HFFc6 (cell line): ENCODE data around the gene CACNA1C. TPM values are rescaled to one million over a fixed set of nuclear protein-coding genes. Genes with fewer than 3 reads are reported as not detected.

Experiments
- DNase-seq: peaks from one replicate; pipeline ENCODE4 v3.0.0-alpha.2; 2018
- H3K27ac Mint-ChIP-seq: 2 replicates; pipeline ENCODE4 v1.8.0; 2020; ENCODE audit warnings: mild to moderate bottlenecking, mixed read lengths
- H3K27me3 Mint-ChIP-seq: 2 replicates; pipeline ENCODE4 v1.8.0; 2021; ENCODE audit warnings: mild to moderate bottlenecking, moderate library complexity, mixed read lengths; ENCODE audit not compliant: insufficient read depth
- H3K36me3 Mint-ChIP-seq: 2 replicates; pipeline ENCODE4 v1.8.0; 2021; ENCODE audit warnings: low read depth, mixed read lengths
- H3K4me1 Mint-ChIP-seq: 2 replicates; pipeline ENCODE4 v1.8.0; 2020; ENCODE audit warnings: low read depth, mixed read lengths
- H3K4me3 Mint-ChIP-seq: 2 replicates; pipeline ENCODE4 v1.8.0; 2020; ENCODE audit warnings: mild to moderate bottlenecking, moderate library complexity, mixed read lengths
- H3K9me3 Mint-ChIP-seq: 2 replicates; pipeline ENCODE4 v1.8.0; 2020; ENCODE audit warnings: mild to moderate bottlenecking, mixed read lengths
- total RNA-seq, 6 experiments: library from RNA; stranded (reverse); fragmentation: NEBNext Ultra II Directional; extraction: Animal tissue kit (Norgen Biotek cat#: 25700); gene quantifications; 2 replicates in 1 of 6; 3 replicates in 5 of 6; pipeline ENCODE4 v1.2.3, GENCODE V29; 2021
- TF ChIP-seq, protein P1 (sequence below): fragments of 200-600 bp; sonication (generic); IDR thresholded peaks from 2 replicates; pipeline ENCODE4 v1.5.0; 2021; ENCODE audit warnings: antibody characterized with exemption, mild to moderate bottlenecking

CACNA1C gene
- total RNA-seq, 6 experiments from 2014 or later, result 6.7 to 11.5 (median 10.6) TPM

DNA sequence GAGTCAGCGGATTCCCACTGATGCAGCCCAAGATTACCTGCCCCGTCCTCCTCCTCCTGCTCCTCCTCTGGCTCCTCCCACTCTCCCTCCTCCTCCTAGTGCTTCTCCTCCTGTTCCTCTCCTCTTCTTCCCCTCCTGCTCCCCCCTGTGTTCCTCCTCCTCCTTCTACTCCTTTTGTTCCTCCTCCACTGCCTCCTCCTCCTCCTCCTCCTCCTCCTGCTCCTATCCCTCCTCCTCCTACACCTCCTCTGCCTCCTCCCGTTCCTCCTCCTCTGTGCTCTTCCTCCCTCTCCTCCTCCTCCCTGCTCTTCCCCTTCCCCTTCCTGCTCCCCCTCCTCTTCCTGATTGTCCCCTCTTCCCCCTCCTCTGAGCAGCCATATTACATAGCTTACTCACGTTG lies 141.3 kb downstream of the CACNA1C start:
- TF ChIP-seq, protein P1, sequence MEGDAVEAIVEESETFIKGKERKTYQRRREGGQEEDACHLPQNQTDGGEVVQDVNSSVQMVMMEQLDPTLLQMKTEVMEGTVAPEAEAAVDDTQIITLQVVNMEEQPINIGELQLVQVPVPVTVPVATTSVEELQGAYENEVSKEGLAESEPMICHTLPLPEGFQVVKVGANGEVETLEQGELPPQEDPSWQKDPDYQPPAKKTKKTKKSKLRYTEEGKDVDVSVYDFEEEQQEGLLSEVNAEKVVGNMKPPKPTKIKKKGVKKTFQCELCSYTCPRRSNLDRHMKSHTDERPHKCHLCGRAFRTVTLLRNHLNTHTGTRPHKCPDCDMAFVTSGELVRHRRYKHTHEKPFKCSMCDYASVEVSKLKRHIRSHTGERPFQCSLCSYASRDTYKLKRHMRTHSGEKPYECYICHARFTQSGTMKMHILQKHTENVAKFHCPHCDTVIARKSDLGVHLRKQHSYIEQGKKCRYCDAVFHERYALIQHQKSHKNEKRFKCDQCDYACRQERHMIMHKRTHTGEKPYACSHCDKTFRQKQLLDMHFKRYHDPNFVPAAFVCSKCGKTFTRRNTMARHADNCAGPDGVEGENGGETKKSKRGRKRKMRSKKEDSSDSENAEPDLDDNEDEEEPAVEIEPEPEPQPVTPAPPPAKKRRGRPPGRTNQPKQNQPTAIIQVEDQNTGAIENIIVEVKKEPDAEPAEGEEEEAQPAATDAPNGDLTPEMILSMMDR, result no peak
- H3K9me3 Mint-ChIP-seq, result no peaks in the 10 kb centered on the region
- peaks cover 4% of the 10 kb centered on the region for H3K27me3 Mint-ChIP-seq
- H3K4me3 Mint-ChIP-seq, result no peak overlapping the region
- H3K4me1 Mint-ChIP-seq, result peaks cover 29% of the 10 kb centered on the region
- no peak for DNase-seq
- no peak overlapping the region; the same call in 1 of the 2 replicates for H3K27ac Mint-ChIP-seq
- H3K36me3 Mint-ChIP-seq, result peaks cover 11% of the 10 kb centered on the region

DNA sequence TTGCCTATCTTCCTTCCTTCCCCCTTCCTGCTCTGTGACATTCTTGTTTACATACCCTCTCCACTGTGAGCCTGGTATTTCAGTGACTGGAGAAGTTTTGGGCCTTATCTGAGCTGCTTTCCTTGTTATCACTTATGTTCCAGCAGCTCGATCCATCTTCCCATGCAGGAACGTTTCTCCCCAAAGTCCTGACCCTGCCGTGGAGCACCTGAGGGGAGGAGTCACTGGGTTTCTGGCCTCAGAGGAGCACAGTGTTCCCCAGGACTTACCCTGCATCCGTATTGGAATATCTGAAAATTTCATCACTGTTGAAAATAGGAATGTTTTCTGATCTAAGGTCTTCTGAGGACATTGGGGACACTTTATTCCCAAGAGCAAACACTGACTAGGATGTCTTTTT lies 141.8 kb downstream of the CACNA1C start:
- Mint-ChIP-seq H3K36me3 (peaks cover 11% of the 10 kb centered on the region), H3K27ac (peak overlapping the region; percentile 19; the same call in 1 of the 2 replicates), H3K9me3 (no peaks in the 10 kb centered on the region), H3K4me3 (no peak overlapping the region), H3K27me3 (peaks cover 5% of the 10 kb centered on the region), H3K4me1 (peaks cover 32% of the 10 kb centered on the region)
- DNase-seq, result no peak
- TF ChIP-seq, protein P1, result no peak

DNA sequence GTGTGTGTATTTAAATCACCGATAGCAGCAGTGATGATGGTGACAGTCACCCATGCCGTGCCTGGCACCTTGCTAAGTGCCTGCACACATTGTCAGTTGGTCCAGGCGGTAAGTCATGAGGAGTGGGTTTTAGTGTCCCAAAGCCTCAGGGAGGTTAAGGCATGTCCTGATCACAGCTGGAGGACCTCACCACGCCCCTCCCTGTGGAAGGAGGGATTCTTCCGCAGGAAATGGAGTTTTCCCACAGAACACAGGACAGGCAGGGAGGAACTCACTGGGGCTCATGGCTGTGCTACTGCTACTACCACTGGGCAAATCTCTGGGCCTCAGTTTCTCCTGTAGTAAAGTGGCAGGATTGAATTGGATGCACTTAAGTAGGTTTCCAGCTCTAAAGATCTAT lies 142.3 kb downstream of the CACNA1C start:
- TF ChIP-seq, protein P1, result no peak
- peaks cover 5% of the 10 kb centered on the region for H3K27me3 Mint-ChIP-seq
- no peaks in the 10 kb centered on the region for H3K9me3 Mint-ChIP-seq
- peaks cover 11% of the 10 kb centered on the region for H3K36me3 Mint-ChIP-seq
- H3K4me3 Mint-ChIP-seq, result no peak overlapping the region
- no peak for DNase-seq
- no peak overlapping the region for H3K27ac Mint-ChIP-seq
- peaks cover 32% of the 10 kb centered on the region for H3K4me1 Mint-ChIP-seq

DNA sequence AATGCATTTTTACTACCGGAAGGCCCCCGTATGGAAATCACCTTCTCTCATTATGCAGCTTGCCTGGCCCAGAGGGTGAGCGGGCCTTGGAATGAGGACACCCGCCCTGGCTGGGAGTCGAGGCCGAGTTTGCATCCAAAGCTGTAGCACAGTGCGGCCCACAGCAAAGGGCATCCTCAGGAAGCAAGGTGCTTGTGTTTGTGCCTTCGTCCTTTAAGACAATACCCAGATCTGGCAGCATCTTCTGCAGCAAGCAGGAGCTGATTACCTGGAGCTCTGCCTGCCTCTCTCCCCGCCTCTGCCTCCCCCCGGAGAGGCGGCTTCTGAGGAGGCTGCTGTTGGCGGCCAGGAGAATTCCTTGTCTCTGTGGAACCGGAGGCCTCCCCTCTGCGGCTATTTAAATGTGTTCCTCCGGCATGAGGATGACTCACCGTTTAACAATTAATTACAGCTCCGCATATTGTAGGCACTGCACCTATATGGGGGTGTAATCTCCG lies 145.3 kb downstream of the CACNA1C start:
- Mint-ChIP-seq H3K4me3 (peak overlapping the region; percentile 54), H3K27me3 (peaks cover 5% of the 10 kb centered on the region), H3K27ac (peak overlapping the region; percentile 7), H3K4me1 (peaks cover 32% of the 10 kb centered on the region), H3K36me3 (peaks cover 6% of the 10 kb centered on the region; the same call in 1 of the 2 replicates), H3K9me3 (no peaks in the 10 kb centered on the region)
- TF ChIP-seq, protein P1, result no peak
- peak; percentile 59 for DNase-seq

DNA sequence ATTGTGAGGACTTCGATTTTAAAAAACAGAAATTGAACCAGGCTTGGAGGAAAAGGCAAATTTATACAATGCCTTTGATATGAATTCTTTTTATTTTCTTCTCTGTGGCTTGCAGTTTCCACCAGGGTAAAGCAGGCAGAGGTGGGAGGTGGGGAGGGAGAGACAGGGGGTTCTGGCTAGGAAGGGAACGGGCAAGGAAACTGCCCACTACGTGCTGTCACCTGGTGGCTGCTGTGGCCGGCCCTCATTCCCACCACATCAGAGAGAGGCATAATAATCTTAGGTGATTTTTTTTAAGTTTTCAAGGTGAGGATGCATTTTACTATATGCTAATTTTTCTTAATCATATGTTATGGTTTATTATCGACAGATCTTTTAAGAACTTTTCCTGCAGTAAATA lies 145.8 kb downstream of the CACNA1C start:
- Mint-ChIP-seq H3K4me3 (peak overlapping the region; percentile 54), H3K9me3 (no peaks in the 10 kb centered on the region; the same call in 1 of the 2 replicates), H3K36me3 (peaks cover 10% of the 10 kb centered on the region; the same call in 1 of the 2 replicates), H3K27me3 (peaks cover 5% of the 10 kb centered on the region), H3K4me1 (peaks cover 32% of the 10 kb centered on the region), H3K27ac (peak overlapping the region; percentile 7)
- TF ChIP-seq, protein P1, result no peak; the same call in 1 of the 2 replicates
- no peak for DNase-seq
